NOMO-1 treated with DMSO at 0.1 percent for 48 hours (cell line): ENCODE measurements around the gene KCNT1.

Source experiments
- DNase-seq: peaks from one replicate; lab custom pipeline; 2025; ENCODE audit not compliant: unreplicated experiment; lab: John Stamatoyannopoulos, UW

Gene KCNT1

DNA sequence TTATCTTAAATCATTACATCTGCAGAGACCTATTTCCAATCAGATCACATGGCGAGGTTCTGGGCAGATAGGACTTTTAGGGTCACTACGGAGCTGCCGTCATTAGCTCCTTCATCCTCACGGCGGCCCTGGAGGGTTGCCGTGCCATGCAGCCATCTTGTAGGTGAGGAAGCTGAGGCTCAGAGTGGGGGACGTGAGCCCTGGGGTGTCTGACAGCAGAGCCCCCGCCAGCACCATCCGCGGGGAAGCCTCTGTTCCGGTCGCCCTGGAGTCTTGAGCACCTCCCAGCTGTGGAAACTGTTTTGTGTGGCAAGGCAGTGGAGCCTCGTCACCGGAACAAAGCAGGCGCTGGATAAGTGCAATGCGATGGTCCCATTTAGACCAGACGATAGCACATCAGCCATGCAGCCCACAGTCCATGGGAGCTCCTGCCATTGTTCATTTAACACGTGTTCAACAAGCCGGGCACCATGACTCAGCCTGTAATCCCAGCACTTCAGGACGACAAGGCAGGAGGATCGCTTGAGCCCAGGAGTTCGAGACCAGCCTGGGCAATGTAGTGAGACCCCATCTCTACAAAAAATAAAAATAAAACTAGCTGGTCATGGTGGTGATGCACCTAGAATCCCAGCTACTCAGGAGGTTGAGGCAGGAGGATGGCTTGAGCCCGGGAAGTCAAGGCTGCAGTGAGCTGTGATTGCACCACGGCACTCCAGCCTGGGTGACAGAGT is 61.9 kb downstream of the KCNT1 start:
- DNase-seq = no peak

GRCh38 chr9:135764731-135765130 is 62.7 kb downstream of the KCNT1 start:
- no peak for DNase-seq

DNA sequence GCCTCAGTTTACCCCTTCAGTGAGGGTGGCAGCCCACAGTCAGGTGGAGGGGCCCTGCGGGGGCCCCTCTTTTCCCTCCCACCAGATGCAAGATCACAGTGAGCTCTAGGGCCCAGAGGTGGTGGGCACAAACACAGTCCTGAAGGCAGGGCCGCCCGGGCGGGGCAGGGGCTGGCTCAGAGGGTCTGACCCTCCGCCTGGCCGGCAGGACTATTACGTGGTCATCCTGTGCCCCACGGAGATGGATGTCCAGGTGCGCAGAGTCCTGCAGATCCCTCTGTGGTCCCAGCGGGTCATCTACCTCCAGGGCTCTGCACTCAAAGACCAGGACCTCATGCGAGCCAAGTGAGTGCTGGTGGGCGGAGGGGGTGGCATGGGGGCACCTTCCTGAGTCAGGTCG is 63.4 kb downstream of the KCNT1 start:
- DNase-seq = no peak

GRCh38 chr9:135766251-135766650 is 64.3 kb downstream of the KCNT1 start:
- DNase-seq = no peak

DNA sequence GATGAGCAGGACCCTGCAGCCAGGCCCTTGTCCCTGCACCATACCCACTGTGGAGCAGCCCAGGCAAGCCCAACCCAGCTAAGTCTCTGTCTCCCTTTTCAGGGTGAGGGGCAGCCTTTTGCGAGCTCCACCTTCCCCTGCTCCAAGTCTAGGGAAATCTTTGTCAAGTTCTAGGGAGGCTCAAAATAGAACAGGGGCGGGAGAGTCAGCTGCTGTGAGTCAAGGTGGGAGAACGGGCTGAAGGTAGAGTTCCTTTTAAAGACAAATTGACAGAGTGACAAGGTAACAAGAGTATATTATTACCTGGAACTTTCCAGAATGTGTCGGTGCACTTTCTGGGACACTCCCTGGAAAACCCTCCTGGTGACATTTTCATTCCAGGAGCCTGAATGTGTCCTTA is 64.7 kb downstream of the KCNT1 start:
- DNase-seq = no peak

DNA sequence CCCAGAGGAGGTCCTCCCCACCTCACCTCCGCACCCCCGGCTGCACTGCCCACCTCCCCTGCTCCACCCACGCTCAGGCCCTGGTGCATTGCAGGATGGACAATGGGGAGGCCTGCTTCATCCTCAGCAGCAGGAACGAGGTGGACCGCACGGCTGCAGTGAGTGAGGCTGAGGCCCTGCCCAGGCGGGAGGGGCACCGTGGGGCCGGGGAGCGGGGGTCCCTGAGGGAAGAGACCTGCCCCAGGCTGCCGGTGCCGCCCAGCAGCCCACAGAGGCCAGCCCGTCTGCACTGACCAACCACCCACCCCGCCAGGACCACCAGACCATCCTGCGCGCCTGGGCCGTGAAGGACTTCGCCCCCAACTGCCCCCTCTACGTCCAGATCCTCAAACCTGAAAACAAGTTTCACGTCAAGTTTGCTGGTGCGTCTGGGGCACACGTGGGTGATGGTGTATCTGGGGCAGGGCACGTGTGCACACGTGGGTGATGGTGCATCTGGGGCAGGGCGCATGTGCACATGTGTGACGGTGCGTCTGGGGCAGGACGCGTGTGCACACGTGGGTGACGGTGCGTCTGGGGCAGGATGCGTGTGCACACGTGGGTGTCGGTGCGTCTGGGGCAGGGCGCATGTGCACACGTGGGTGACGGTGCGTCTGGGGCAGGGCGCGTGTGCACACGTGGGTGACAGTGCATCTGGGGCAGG is 66.7 kb downstream of the KCNT1 start:
- no peak for DNase-seq

- no peak for DNase-seq
These were observed 67.7 kb downstream of the KCNT1 start for GRCh38 chr9:135769489-135770202.

DNA sequence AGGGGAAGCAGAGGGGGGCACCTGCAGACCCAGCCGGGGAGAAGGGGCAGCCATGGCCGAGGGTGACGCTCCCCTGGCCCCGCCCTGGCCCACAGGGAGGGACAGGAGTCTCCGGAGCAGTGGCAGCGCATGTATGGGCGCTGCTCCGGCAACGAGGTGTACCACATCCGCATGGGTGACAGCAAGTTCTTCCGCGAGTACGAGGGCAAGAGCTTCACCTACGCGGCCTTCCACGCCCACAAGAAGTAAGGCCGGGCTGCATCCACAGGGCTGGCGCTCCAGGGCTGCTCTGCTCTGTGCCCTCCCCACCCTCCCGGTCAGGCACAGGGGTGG is 68.2 kb downstream of the KCNT1 start:
- no peak for DNase-seq

- no peak for DNase-seq
These were observed 68.8 kb downstream of the KCNT1 start for GRCh38 chr9:135770771-135771170.

DNA sequence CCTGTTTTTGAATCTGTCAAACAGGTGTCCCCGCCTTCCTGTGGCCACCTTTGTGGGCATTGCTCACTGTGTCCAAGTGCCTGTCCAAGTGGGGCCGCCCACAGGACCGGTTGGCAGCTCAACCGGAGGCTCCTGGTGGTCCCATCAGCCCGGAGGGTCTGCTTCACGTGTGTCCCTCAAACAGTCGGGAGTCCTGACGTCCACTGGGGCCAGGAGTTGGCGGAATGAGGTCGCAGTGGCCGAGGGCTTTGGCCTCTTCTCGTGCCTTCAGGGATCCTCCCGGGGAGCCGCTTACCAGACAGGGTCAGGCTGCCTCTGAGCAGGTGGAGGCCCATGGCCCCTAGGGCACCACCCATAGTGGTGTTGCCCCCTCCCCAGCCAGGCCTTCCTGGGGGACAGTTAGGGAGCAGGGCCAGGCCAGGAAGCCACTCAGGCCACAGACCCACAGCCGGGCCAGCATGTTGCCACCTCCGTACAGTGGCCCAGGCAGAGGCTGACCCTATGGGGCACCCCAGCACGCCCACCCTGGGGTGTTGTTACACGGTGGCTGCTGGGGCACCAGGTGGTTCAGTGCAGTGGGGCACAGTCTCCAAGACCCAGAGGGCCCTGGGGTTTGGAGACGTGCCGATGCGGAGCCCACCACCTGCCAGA is 69.5 kb downstream of the KCNT1 start:
- no peak for DNase-seq

- no peak for DNase-seq
These were observed 70.2 kb downstream of the KCNT1 start for GRCh38 chr9:135772056-135772646.

GRCh38 chr9:135772702-135773493 is 70.9 kb downstream of the KCNT1 start:
- DNase-seq = no peak

GRCh38 chr9:135773530-135774238 is 71.7 kb downstream of the KCNT1 start:
- DNase-seq = no peak

DNA sequence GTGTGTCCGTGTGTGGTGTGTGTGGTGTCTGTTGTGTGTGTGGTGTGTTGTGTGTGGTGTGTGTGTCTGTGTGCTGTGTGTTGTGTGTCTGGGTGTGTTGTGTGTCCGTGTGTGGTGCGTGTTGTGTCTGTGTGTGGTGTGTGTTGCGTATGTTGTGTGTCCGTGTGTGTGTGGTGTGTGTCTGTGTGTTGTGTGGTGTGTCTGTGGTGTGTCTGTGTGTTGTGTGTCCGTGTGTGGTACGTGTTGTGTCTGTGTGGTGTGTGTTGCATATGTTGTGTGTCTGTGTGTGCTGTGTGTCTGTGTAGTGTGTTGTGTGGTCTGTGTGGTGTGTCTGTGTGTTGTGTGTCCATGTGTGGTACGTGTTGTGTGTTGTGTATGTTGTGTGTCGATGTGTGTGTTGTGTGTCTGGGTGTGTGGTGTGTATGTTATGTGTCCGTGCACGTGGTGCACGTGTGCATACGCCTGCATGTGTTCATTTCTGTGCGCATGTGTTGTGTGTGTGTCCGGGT is 72.3 kb downstream of the KCNT1 start:
- DNase-seq = no peak

DNA sequence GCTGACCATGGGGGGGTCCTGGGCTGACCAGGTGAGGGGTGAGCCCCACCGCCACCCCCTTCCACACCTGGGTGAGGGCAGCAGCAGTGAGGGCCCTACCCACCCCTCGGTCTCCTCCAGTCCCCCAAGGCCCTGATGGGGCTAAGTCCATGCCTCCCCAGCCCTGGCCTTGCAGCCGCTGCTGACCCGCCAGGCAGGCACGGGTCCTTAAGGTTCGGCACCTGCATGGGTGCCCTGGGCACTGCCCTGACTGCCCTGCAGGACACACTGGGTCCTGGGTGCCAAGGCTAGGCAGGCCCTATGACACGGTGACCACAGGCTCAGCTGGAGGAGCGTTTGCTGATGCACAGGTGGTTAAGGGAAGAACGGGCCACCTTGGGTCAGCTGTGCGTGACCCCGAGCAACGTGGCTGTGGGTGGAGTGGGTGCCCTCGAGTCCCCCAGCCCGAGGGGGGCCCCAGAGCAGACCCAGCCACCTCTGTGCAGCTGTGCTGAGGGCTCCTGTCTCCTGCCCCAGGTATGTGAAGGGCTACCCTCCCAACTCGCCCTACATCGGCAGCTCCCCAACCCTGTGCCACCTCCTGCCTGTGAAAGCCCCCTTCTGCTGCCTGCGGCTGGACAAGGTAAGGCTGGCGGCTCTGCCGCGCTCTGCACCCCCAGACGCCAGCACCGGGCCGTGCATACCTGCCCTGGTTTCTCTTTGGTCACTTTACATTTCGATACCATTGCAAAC is 73.0 kb downstream of the KCNT1 start:
- DNase-seq = no peak

GRCh38 chr9:135775911-135776310 is 73.9 kb downstream of the KCNT1 start:
- DNase-seq = no peak

GRCh38 chr9:135776893-135777622 is 75.1 kb downstream of the KCNT1 start:
- DNase-seq = no peak

DNA sequence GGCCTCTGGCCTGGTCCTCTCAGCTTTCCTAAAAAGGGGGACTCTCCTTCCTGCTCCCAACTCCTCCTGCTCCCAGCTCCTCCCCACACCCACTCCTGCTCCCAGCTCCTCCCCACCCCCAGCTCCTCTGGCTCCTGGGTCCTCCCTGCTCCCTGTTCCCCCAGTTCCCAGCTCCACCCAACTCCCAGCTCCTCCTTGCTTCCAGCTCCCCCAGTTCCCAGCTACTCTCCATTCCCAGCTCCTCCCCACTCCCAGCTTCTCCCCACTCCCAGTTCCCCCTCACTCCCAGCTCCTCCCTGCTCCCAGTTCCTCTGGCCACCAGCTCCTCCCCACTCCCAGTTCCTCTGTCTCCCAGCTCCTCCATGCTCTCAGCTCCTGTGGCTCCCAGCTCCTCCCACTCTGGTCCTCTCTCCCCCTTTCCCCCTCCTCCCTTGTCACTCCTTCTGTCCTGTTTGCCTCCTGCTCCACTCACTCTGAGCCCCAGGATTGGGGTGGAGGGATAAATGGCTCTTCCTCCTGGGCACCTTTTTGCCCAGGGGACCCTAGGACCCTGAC is 75.7 kb downstream of the KCNT1 start:
- no peak for DNase-seq
